ENCODE data around the gene ALPK1. TPM values are rescaled to one million over a fixed set of nuclear protein-coding genes. Genes with fewer than 3 reads are reported as not detected.

The ALPK1 gene
- 1 to 10 TPM; 4.2 to 8.1 TPM for total RNA-seq

DNA sequence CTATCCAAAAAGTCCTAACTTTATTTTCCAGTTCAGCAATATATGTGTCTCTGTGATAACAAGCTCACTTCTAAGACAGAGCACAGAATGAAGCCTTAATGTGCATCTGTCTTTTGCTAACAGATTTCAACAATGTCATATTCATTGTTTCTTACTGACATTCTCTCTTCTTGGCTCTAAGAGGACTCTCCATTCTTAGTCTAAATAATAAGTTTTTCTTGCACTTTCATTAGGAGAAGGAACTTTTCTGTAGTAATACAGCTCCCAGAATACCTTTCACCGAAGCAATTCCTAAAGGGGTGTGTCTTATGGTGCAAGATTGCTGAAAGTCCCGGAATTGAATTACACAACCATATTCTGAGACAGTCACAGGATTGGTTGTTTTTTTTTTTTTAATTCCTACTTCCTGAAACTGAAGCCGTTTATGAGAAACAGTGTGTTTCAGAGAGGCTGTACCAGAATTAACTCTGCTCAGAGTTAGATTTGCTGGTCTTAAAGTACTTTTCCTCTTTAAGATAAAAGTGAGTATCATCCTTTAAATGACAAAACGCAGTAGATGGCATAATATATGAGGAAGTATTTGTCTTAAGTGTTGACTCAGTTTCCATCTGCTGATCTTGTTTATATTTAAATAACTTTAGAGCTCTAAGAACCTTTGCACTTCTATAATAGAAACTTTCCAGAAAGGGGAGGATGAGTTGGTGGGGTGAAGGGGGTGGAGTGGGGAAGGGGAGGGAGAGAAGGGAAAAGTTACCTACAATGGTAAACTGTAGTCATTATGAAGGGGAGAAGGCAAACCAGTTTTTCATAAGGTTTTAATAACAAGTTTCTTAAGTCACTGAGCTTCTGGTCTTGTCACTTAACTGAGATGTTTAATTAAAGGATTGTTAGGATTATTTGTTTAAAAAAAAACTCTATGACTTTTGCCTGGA is at the start of gene ALPK1:
Gene ALPK1, plus strand, starts transcription at position 421 of the 932 bp plus-strand sequence.
- Histone ChIP-seq H3K27ac (peak within 1 kb of the TSS; percentile 55 to 61), H3K9me3 (no peaks in the 10 kb centered on the region), H3K4me1 (peaks cover 0 to 10% of the 10 kb centered on the region in 2 donors), H3K27me3 (no peaks in the 10 kb centered on the region), H3K36me3 (no peaks in the 10 kb centered on the region), H3K4me3 (peak within 1 kb of the TSS; percentile 34 to 41)
- no peak for TF ChIP-seq CTCF (IDR thresholded peaks at IDR 0.05)
- no peak for DNase-seq (ENCODE audit: low spot score)

- no peaks in the 10 kb centered on the region for H3K36me3 ChIP-seq
- no peak for DNase-seq (ENCODE audit: low spot score)
- no peaks in the 10 kb centered on the region for H3K9me3 ChIP-seq
- no peak for TF ChIP-seq CTCF (IDR thresholded peaks at IDR 0.05)
- H3K27ac ChIP-seq, result peak overlapping the region; percentile 21 to 50
- H3K4me3 ChIP-seq, result no peak overlapping the region
- peaks cover 0 to 28% of the 10 kb centered on the region in 2 donors for H3K4me1 ChIP-seq
- no peaks in the 10 kb centered on the region for H3K27me3 ChIP-seq
Measured at GRCh38 chr4:112251019-112251643, 46.0 kb upstream of the ALPK1 start.

GRCh38 chr4:112252234-112252633 is 44.9 kb upstream of the ALPK1 start:
- no peak for TF ChIP-seq CTCF (IDR thresholded peaks at IDR 0.05)
- H3K27ac ChIP-seq, result no peak overlapping the region

GRCh38 chr4:112253382-112254000 is 43.7 kb upstream of the ALPK1 start:
- no peaks in the 10 kb centered on the region for H3K9me3 ChIP-seq
- TF ChIP-seq CTCF (IDR thresholded peaks at IDR 0.05), result no peak
- H3K27me3 ChIP-seq, result no peaks in the 10 kb centered on the region
- no peak overlapping the region for H3K27ac ChIP-seq
- peaks cover 0 to 28% of the 10 kb centered on the region in 2 donors for H3K4me1 ChIP-seq
- no peaks in the 10 kb centered on the region for H3K36me3 ChIP-seq
- DNase-seq (ENCODE audit: low spot score), result no peak
- H3K4me3 ChIP-seq, result no peak overlapping the region

More at GRCh38 chr4:112252234-112252633, 44.9 kb upstream of the ALPK1 start:
- H3K4me3 ChIP-seq, result no peak overlapping the region
- no peaks in the 10 kb centered on the region for H3K36me3 ChIP-seq
- H3K4me1 ChIP-seq, result peaks cover 0 to 28% of the 10 kb centered on the region in 2 donors
- no peaks in the 10 kb centered on the region for H3K27me3 ChIP-seq
- DNase-seq (ENCODE audit: low spot score), result no peak
- no peaks in the 10 kb centered on the region for H3K9me3 ChIP-seq

DNA sequence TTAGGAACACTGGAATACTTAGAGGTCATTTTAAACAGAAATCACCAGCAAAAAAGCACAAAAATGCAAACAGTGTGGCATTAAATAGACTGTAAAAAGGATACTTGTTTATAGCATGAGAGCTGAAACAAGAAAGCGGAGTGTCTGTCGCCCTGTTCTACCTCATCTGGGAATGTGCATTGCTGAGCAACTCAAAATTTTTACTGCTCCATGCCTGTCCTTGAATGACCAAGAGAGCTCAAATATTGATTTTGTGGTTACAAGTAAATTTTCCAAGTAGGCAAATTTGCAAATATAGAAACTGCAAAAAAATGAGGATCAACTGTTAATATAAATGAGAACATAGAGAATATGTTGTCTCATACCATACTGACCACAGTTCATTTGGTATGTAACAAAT is 40.1 kb upstream of the ALPK1 start:
- Histone ChIP-seq H3K27me3 (no peaks in the 10 kb centered on the region), H3K4me1 (peaks cover 0 to 4% of the 10 kb centered on the region in 2 donors), H3K27ac (no peak overlapping the region), H3K36me3 (peaks cover 6% of the 10 kb centered on the region), H3K9me3 (no peaks in the 10 kb centered on the region), H3K4me3 (no peak overlapping the region)
- DNase-seq (ENCODE audit: low spot score), result no peak
- no peak for TF ChIP-seq CTCF (IDR thresholded peaks at IDR 0.05)

Data from right atrium auricular region (tissue), 2 donors.